G401.6 (cell line): ENCODE results near the gene PFKL.
"Not testable (repeated sequence)": the region's sequence is repeated elsewhere in the genome, so short reads cannot be mapped to it uniquely, and the experiment has no call there.

ENCODE experiments used
- FAIRE-seq: peaks from 2 replicates; lab custom pipeline; 2012; peaks lifted over from hg19 to GRCh38; lab: Jason Lieb, UNC

PFKL gene

DNA sequence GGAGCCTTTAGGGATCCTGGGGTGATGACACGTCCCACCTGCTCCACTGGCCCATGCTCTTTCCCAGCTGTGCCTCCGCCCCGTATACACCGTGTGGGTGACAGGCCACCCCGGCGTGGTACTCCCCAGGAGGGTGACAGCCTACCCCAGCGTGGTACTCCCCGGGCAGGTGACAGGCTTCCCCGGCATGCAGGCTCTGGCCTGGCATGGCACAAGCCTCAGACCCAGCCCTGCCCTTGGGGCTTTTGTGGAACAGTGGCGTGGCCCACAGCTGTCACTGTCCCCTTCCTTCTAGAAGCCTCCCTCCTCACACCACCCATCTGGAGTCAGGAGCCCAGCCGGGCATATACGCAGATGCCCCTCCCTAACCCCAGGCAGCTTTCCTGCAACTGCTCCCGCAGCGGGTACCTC, 4.7 kb upstream of the PFKL start:
- no peak for FAIRE-seq

DNA sequence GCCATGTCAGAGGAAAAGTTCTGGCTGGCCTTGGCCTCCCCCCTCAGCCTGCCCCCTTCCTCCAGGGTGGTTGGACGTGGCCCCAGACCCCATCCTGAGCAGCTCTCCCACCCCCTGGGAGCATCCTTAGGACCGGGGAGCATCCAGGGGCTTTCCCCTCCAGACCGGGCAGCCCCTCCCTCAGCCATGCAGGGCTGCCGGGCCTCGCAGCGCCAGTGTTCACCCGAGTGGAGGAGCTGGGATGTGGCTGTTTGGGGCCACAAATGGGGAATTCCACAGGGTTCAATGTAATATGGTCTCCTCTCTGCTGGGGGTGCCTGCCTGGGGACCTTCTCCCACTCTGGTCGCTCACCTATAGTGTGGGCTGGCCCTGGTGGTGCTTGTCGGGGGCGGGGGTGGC, 4.2 kb upstream of the PFKL start:
- no peak for FAIRE-seq

DNA sequence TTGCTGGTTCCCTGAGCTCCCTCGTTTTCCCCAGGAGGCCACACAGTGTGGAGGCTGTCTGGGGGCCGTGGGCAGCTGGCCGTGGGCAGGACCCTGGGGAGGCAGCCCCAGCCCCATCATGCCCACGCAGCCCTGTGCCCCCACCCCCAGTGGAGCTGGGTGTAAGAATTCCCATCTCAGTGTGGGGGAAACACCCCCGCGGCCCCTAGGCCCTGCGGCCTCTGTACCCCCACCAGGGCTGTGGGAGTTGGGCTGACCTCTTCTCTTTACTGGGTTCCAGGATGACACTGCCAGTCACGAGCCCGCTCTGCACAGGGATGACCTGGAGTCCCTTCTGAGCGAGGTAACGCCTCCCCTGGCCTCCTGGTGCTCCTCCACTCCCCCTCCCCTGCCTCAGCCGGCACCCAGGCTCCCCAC, 3.7 kb upstream of the PFKL start:
- FAIRE-seq, result no peak

DNA sequence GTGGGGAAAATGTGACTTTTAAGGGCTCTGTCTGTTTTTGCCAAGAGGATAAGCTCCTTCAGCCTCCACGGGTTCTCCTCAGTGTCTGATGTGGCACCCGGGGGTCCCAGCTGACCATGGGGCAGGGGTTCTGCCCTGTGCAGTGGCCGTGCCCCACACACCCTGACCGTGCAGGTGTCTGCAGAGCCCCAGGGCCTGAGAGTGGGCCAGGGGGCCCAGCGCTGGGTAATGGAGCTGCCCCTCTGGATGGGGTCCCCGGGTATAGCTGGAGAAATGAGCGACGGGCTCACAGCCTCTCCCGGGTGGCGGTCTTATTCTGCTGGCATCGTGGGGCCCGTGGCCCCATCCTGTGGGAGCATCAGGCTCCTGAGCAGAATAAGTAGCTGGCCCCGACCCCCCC, 2.9 kb upstream of the PFKL start:
- no peak for FAIRE-seq

DNA sequence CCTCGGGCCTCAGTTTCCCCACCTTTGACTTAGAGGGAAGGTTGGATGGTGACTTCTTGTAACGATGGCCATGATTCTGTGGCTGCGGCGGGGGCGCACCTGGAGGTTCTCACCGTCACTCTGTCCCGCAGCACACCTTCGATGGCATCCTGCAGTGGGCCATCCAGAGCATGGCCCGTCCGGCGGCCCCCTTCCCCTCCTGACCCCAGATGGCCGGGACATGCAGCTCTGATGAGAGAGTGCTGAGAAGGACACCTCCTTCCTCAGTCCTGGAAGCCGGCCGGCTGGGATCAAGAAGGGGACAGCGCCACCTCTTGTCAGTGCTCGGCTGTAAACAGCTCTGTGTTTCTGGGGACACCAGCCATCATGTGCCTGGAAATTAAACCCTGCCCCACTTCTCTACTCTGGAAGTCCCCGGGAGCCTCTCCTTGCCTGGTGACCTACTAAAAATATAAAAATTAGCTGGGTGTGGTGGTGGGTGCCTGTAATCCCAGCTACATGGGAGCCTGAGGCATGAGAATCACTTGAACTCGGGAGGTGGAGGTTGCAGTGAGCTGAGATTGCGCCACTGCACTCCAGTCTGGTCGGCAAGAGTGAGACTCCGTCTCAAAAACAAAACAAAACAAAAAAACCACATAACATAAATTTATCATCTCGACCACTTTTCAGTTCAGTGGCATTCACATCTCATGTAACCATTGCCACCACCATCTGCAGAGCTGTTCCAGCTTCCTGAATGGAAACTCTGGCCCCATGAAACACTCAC, 2.1 kb upstream of the PFKL start:
- no peak for FAIRE-seq

DNA sequence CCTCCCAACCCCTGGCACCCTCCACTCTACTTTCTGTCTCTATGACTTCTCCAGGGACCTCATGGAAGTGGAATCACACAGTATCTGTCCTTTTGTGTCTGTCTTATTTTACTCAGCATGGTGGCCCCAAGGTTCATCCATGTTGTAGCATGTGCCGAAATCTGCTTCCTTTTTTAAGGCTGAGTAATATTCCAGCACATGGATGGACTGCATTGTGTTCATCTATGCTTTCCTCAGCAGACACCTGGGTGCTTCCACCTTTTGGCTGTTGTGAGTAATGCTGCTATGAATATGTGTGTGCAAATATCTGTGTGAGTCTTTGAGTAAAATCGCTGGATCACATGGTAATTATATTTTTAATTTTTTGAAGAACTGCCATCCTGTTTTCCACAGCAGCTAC, 1.6 kb upstream of the PFKL start:
- FAIRE-seq, result no peak

DNA sequence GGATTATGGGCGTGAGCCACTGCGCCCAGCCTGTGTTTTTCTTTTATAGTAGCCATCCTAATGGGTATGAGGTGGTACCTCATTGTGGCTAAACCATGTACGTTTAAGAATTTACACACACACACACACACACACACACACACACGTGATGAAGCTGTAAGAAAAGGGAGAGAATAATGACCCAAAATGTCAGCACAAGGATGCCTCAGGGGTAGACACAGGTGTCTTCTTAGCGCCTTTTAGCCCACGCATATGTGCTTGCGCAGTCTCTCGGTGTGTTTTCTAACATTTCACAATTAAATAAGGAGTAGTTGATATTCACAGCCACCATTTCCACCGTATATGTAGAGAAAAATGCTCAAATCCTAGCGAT, 782 bp upstream of the PFKL start:
- no peak for FAIRE-seq

DNA sequence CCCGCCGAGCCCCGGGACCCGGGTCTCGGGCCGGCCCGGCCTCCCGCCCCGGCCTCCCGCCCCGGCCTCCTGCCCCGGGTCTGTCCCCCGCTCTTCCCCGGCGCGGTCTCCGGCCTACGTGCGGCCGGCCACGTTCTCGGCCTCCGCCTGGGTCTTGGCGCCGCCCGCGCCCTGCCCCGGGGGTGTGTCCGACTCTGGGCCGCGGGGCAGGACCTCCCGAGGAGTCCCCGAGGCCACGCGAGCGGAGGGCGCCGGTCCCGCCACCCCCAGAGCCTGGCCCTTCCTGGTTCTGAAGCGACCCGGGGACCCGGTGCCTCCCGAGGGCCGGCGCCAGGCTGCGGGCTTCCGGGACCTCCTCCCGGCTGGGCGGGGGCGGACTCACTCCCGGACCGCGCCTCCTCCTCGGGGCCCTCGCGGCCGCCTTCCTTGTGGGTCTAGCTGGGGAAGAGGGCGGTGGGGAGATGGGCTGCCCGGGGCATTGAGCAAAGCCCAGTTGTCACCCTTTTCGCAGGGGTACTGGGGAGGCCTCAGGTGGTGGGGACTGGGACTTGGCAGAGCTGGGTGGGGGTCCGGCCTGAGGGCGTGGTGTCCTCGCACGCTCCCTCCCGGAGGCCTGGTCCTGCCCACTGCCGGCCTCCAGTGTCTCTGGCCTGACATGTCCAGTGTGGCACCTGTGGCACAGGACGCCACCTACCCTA, 558 bp downstream of the PFKL start:
- no peak for FAIRE-seq

DNA sequence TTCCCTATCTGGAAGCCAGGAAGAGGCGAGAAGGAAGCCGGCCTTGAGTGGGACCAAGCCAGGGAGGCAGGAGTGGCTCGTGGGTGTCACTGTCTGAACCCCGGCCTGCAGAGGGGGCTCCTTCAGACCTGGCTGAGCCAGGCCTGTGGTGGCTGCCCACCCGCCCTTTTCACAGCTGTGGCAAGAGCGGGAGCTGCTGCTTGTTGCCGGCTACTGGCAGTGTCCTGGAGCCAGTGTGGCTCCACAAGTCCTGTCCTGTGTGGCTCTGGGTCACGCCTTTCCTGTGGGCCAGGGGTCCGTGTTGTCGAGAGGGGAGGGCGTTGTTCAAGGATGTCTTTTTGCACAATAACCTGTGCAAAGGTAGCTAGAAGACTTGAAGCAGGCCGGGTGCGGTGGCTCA, 1.3 kb downstream of the PFKL start:
- FAIRE-seq, result no peak

DNA sequence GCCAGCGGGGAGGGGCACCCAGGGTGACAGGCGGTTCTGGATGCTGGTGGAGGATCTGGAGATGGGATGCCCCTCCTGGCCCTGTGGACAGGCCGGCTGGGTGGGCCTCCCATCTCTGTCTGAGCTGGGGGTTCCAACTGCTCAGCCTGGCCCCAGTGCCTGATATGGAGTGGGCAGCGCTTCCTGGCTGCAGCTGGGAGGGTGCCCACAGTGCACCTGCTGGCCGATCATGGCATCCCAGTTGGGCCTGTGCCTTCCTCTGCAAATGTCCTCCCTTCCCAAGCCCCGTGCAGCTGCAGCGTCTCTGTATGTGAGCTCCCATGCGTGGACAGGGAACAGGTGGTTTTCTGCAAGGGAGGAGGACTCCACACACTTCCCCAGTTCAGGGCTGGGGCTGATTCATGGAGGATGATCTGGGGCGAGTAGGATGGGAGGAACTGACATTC, 2.1 kb downstream of the PFKL start:
- FAIRE-seq, result no peak

DNA sequence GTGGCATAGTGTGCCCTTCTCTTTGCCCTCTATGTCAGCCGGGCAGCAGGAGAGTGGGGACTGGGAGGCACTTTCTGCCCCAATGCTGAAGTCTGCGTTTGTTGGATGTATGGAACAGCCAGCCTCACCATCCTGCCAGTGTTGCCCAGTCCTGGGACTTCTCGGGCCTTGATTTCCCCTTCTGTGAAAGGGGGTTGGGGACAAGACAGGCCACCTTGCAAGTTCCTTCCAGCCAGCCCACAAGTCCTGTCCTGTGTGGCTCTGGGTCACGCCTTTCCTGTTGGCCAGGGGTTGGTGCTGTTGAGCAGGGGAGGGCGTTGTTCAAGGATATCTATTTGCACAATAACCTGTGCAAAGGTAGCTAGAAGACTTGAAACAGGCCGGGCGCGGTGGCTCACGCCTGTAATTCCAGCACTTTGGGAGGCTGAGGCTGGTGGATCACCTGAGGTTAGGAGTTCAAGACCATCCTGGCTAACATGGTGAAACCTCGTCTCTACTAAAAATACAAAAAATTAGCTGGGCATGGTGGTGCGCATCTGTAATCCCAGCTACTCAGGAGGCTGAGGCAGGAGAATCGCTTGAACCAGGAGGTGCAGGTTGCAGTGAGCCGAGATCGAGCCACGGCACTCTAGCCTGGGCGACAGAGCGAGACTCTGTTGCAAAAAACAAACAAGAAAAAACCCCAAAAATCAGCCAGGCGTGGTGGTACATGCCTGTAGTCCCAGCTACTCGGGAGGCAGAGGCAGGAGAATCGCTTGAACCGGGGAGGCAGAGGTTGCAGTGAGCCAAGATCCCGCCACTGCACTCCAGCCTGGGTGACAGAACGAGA, 2.9 kb downstream of the PFKL start:
- not testable (repeated sequence) for FAIRE-seq

DNA sequence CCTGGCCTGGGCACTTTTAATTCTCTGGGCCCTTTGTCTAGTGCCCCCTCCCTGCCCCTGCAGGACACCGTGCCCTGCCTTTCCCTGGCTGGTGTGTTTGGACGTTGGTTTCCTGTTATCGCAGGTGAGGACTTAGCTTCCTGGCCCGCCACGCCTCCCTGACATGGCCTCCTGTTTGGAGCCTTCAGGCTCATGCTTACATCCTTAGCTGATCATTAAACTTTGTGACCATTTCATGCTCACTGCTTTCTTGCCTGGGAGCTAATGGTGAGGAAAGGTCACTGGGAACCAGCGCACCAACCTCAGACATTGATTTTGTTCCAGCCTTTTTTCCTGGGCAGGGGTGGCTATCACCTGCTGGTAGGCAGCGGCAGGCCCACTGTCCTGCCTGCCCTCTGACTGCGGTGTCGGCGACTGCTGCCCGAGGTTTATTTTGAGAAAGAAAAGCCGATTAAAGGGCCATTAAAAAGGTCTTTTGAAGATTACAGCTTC, 3.7 kb downstream of the PFKL start:
- FAIRE-seq, result no peak

DNA sequence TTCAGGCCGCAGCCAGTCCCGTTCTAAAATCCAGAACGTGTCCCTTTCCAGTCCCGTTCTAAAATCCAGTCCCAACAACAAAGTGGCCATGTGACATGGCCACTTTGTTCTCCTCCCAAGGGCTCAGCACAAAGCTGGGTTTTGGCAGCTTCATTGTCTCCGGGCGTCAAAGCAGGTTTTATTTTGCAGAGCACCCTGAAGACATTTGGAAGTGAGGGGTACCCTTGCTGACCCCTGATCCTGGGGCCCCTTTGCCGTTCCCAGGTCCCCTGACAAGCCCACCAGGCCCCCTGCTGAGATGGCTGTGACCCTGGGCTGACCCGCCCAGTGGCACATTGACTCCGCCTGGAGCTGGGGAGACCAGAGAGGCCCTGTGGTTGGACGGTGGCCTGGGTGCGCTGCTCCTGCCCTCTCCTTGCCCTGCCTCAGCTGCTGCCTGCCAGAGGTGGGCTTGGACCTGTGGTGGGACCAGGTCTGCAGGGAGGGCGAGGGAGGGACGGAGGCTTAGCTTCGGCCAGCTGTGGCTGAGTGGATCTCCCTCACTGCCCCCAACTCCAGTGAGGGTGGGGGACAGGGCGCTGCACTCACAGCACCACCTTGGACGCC, 4.3 kb downstream of the PFKL start:
- FAIRE-seq, result no peak

DNA sequence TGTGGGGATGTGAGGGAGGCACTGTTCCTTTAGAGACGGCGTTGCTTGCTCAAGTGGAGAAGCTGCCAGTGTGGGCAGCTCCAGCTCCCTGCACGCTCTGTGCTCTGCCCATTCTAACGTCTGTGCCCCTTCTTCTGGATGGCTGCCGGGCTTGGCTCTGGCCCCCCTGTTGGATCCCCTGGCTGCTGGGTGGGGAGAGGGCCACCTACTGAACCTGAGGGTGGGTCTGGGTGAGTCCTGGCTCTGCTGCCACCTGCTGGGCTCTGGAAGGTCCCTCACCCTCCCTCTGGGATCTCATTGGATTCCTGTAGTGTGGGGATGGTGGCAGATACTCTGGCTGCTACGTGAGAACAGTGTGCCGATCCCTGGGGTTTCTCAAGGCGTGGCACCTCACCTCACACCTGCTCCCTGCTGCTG, 5.0 kb downstream of the PFKL start:
- no peak for FAIRE-seq

DNA sequence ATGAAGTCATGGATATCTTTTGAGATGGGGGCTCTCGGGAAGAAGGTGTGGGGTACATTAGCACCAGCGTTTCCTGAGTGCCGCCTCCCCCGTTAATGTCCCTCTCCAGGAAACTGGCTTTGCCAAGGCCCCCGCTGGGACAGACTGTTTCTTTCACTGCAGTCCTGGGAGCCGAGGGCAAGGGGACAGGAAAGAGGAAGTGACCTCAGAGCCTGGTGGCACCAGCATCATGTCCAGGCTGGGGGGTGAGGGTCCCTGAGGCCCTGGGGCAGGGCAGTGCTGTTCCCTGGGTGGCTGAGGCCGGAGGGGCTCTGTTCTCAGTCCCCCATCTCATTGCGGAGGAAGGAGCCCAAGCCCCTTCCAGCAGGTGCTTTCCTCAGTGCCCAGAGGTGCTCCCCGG, 5.8 kb downstream of the PFKL start:
- no peak for FAIRE-seq

DNA sequence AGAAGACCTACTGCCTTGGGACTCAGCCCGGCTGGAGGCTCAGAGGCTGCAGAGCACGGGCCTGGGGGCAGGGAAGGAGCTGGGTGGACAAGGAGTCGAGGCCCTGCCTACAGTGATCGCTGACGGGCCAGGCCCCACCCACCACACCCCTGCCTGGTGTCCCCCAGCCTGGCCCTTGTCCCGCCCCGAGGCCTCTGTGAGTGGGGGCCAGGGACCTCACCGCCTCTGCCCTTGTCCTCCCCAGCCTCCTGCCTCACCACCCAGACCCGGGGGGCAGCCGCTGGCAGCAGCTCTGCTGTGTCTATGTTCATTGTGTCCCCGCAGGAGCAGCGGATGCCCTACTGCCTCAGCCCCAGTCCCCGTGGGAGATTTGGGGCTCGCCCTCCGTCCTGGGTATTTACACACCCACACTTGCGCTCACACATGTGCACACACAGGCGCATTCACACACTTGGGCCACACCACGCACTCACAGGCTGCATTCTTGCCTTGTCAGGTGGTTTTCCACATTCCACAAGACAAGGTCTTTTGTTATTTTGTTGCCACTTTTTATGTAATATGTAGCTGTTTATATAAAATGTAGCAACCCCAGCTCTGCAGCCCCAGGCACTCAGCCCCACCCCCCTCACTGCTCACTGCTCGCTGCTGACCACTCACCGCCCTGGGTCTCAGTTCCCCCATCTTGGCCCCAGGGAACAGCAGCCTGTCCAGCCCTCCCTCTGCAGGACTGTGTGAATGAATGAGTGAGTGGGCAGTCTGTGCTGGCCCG, 7.3 kb downstream of the PFKL start:
- FAIRE-seq, result no peak

DNA sequence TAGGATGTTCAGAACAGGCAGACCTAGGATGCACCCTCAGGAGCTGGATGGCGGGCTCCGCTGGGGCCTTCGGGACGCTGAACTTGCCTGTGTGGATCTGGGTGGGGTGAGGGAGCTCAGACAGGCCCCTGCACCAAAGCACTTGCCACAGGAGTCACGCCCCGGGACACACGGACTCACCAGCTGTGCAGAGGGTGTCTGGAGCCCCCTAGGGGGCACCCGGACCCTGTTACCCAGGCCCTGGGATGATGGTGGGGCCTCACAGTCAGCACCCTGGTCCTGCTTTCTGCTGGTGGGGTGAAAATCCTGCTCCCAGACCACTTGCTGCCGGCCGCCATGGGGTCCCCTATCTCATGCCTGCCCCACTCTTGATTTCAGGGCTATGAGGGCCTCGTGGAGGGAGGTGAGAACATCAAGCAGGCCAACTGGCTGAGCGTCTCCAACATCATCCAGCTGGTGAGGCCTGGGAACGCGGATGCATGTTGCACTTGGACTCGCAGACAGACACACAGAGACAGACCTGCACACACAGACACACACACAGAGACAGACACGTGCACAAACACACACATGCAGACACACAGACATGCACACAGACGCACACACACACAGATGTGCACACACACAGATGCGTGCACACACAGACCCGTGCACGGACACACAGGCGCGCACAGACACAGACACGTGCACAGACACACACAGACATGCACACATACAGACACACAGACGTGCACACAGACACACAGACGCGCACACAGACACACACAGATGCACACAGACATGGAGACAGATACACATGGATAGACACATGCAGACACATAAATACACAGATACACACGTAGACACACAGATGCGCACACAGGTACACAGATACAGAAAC, 11.0 kb downstream of the PFKL start:
- FAIRE-seq, result no peak

DNA sequence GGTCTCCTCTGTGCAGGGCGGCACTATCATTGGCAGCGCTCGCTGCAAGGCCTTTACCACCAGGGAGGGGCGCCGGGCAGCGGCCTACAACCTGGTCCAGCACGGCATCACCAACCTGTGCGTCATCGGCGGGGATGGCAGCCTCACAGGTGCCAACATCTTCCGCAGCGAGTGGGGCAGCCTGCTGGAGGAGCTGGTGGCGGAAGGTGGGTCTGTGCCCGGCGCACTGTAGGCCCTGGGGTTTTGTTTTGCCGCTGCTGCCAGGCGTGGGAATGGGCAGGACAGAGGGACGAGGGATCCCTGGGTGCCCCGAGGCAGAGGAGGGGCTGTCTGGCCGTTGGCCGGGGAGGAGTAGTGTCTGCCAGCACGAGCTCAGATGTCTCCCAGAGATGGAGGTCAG, 12.2 kb downstream of the PFKL start:
- no peak for FAIRE-seq

DNA sequence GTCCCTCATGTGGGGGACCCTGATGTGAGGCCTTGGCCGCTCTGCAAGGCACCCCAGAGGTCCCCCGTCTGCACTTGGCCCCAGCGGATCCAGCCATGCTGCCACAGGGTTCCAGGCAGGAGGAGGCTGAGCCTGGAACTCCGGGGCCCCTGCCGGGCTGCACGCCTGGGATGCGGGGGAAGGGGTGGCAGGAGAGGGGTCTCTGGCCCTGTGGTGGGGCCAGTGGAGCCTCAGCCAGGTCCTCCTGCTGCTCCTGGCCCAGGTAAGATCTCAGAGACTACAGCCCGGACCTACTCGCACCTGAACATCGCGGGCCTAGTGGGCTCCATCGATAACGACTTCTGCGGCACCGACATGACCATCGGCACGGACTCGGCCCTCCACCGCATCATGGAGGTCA, 12.9 kb downstream of the PFKL start:
- FAIRE-seq, result no peak

DNA sequence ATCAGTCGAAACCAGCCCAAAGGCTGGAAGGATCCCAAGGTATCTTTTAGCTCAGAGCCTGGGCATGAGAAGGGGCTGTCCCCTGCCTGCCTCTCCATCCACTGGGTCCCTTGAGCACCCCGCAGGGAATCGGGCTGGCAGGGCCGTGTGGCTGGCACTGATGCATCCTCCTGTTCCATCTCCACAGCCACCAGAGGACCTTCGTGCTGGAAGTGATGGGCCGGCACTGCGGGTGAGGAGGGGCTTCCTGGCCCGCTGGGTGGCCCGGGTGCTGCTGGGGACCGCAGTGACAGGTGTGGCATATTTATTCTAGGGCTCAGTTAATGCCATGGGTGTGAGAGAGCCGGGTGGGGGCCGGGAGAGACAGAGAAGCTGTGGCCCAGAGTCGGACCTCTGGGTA, 13.6 kb downstream of the PFKL start:
- no peak for FAIRE-seq

DNA sequence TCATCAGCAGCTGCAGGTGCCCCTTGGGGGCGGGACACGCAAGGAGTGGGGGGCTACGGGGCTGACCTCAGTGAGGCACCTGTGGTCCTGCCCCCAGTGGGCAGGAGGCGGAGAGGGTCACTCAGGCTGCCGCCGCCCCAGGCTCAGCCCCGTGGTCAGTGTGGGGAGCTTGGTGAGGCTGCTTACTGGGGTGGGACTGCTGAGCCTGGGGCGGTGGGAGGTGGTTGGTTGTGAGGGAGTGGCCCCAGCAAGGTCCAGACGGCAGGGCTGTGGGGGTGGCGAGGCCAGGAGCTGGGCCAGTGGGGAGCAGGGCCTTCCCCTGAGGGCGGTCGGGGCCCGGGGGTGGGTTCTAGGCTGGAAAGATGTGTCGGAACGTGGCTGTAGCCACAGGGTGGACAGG, 14.3 kb downstream of the PFKL start:
- no peak for FAIRE-seq
